Suprapubic skin (tissue), 4 donors: Measurements from ENCODE around the gene GAPDHS.

Experiments
- CTCF ChIP-seq, 2 donors: fragments of 200-600 bp in 1 of 2; fragments of 450-650 bp in 1 of 2; sonication (generic) in 1 of 2; IDR thresholded peaks; one replicate each; pipeline ENCODE4 v1.5.1; 2016 to 2019; ENCODE audit warnings: antibody characterized with exemption in 2 of 2, mild to moderate bottlenecking in 1 of 2, moderate library complexity in 1 of 2
- EP300 ChIP-seq: sonication (generic); formaldehyde crosslinking; IDR thresholded peaks from one replicate; pipeline ENCODE4 v1.6.1; 2017; ENCODE audit warnings: antibody characterized with exemption
- POLR2A ChIP-seq, 2 donors: fragments of 450-650 bp; IDR thresholded peaks; one replicate each; pipeline ENCODE4 v1.6.1; 2017; ENCODE audit warnings: antibody characterized with exemption in 2 of 2, mild to moderate bottlenecking in 2 of 2, moderate library complexity in 2 of 2
- POLR2AphosphoS5 ChIP-seq, 3 donors: sonication (generic); formaldehyde crosslinking; IDR thresholded peaks; one replicate each; pipeline ENCODE4 v1.6.1; 2017; ENCODE audit warnings: antibody characterized with exemption in 3 of 3

- TF ChIP-seq CTCF (IDR thresholded peaks at IDR 0.05) (no peak), POLR2A (IDR thresholded peaks at IDR 0.05) (no peak), POLR2AphosphoS5 (IDR thresholded peaks at IDR 0.05) (no peak), EP300 (no peak)
Measured at GRCh38 chr19:35542209-35542608, 9.0 kb downstream of the GAPDHS start.
